ENCODE results near the gene TLR3.
"Not testable (repeated sequence)": the region's sequence is repeated elsewhere in the genome, so short reads cannot be mapped to it uniquely, and the experiment has no call there.

TLR3 gene

GRCh38 chr4:186068581-186069348, at the start of gene TLR3:
Gene TLR3 (plus strand): TSS chr4:186069156. CDS start chr4:186076620, 7,464 bp downstream.
- no peak for DNase-seq

GRCh38 chr4:186019269-186019668, 49.7 kb upstream of the TLR3 start:
- DNase-seq, result no peak

- no peak for DNase-seq
These were observed 48.7 kb upstream of the TLR3 start for GRCh38 chr4:186020106-186020792.

GRCh38 chr4:186020793-186021407, 48.1 kb upstream of the TLR3 start:
- DNase-seq, result no peak

GRCh38 chr4:186021461-186022167, 47.3 kb upstream of the TLR3 start:
- no peak for DNase-seq

GRCh38 chr4:186023975-186024374, 45.0 kb upstream of the TLR3 start:
- no peak for DNase-seq

- no peak for DNase-seq
These were observed 44.1 kb upstream of the TLR3 start for GRCh38 chr4:186024637-186025407.

- DNase-seq, result no peak
These were observed 43.6 kb upstream of the TLR3 start for GRCh38 chr4:186025408-186025690.

GRCh38 chr4:186027405-186027804, 41.6 kb upstream of the TLR3 start:
- DNase-seq, result no peak

GRCh38 chr4:186029571-186030398, 39.2 kb upstream of the TLR3 start:
- DNase-seq, result peak; percentile 49

- no peak for DNase-seq
These were observed 38.6 kb upstream of the TLR3 start for GRCh38 chr4:186030399-186030775.

- no peak for DNase-seq
These were observed 38.2 kb upstream of the TLR3 start for GRCh38 chr4:186030795-186031194.

GRCh38 chr4:186032259-186032658, 36.7 kb upstream of the TLR3 start:
- DNase-seq, result no peak

- no peak for DNase-seq
These were observed 35.9 kb upstream of the TLR3 start for GRCh38 chr4:186033027-186033426.

GRCh38 chr4:186034613-186035012, 34.3 kb upstream of the TLR3 start:
- DNase-seq, result not testable (repeated sequence)

- no peak for DNase-seq
These were observed 31.9 kb upstream of the TLR3 start for GRCh38 chr4:186036976-186037581.

GRCh38 chr4:186037692-186038658, 31.0 kb upstream of the TLR3 start:
- DNase-seq, result no peak

GRCh38 chr4:186039697-186040096, 29.3 kb upstream of the TLR3 start:
- DNase-seq, result no peak

- DNase-seq, result no peak
These were observed 28.6 kb upstream of the TLR3 start for GRCh38 chr4:186040316-186040715.

- DNase-seq, result not testable (repeated sequence)
These were observed 21.5 kb upstream of the TLR3 start for GRCh38 chr4:186047501-186047900.
